Measurements from ENCODE around the gene TM4SF20.
"Not testable (repeated sequence)": the region's sequence is repeated elsewhere in the genome, so short reads cannot be mapped to it uniquely, and the experiment has no call there.

Gene TM4SF20

DNA sequence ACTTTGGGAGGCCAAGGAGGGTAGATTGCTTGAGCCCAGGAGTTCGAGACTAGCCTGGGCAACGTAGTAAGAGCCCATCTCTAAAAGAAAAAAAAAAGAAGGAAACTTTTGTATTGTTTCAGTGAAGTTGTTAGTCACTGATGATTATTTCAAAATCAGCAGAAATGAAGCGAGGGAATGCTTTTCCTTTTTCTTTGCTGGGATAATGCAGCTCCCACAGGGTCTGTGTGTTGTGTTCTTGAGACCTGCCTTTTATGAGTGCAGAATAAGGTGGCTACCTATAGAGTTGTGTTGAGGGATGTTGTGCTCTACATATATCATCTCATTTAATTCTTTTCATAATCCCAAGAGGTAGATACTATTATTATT lies 11.7 kb downstream of the TM4SF20 start:
- no peak for DNase-seq (ENCODE audit: low spot score)

DNA sequence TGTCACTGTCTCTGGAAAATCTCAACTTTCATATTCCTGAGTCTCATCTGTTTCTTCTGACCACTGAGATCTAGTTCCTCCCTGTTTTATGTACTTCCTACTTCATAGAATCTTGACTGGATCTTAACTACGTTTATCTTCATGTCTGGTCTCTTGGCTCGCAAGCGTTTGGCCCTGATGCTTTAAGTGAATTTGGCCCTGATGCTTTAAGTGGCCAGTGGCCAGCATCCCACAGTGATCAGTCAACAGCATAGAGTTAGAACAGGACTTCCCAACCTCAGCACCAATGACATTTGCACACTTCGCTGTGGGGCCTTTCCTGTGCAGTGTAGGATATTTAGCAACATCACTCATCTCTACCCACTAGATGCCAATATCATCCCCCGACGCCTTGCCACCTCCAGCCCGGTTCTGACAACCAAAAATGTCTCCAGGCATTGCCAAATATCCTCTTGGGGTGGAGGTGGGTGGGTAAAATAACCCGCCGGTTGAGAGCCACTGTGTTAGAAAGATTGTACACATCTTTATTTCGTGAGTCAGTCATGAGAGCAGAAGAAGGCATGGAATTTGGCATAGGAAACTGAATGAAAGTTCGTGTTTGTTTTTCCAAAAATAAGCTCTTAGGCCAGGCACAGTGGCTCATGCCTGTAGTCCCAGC lies 12.2 kb downstream of the TM4SF20 start:
- no peak for DNase-seq (ENCODE audit: low spot score)

DNA sequence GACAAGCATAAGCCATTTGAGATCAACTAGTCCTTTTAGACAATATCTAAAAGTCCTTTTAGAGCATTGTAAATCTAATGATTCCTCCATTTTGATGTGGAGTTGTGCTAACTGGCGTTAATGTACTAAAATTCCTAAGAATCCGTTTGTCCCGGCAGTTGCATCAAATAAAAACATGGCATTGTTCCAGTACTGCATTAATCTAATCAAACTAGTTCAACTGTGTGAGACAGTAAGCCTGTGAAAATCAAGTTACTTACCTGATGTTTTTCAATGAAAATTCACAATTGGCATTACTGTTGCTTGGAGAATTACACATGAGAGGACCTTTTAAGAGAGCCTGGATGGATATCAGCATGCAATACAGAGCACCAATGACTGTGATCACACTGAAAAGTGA lies 13.3 kb downstream of the TM4SF20 start:
- no peak for DNase-seq (ENCODE audit: low spot score)

DNA sequence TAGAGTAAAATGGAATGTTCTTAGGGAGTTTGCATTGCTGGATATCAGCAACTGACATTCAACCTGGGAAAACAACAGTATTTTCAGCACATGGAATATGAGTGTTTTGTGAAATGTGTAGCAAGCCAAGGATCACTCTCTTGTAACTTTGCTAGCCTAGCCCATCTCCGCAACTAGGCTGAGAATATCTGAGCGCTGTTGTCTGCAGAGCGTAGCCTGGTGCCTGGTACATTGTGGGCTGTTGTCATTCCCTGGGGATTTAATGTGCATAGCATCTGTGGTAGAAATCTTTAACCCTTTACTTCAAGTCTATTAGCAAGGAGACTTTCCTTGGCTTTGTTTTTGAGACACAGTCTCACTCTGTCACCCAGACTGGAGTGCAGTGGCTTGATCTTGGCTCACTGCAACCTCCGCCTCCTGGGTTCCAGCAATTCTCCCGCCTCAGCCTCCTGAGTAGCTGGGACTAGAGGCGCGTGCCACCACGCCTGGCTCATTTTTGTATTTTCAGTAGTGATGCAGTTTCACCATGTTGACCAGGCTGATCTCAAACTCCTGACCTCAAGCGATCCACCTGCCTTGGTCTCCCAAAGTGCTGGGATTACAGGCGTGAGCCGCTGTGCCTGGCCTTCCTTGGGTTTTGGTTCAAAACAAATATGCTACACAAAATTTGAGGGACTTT lies 14.4 kb downstream of the TM4SF20 start:
- DNase-seq (ENCODE audit: low spot score): not testable (repeated sequence)

DNA sequence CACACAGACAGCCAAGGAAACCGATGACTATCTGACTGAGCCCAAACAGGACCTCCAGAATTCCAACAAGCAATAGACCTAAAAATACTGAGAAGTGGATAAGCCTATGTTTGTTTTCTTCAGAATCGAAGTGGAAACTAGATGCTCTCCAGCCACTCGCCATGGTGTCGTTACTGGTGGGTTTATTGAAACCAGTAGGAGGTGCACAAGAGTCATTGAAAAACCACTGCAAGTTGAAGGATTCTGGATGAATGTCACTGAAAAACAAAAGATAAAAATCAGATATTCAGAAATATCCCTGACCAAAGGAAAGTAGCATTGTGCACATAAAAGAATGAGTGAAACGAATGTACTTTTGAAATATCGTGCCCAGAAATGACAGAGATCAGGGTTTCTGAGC lies 15.3 kb downstream of the TM4SF20 start:
- no peak for DNase-seq (ENCODE audit: low spot score)

DNA sequence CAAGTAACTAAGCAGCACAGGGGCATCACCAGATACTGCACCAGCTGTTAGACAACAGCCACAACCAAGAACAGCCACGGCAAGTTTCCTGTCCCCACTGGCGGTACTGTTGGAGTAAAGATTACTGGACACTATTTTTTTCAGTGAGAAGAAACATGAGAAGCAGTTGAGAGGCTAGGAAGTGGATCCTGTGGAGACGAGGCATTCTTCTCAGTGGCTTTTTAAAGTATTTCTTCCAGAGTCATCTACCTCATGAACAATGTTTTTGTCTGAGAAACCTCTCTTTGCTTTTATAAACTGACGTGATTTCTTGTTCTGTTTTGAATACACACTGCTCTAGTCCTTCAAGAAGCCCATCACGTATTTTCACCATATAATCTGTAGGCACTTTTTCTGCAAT lies 18.8 kb downstream of the TM4SF20 start:
- no peak for DNase-seq (ENCODE audit: low spot score)

DNA sequence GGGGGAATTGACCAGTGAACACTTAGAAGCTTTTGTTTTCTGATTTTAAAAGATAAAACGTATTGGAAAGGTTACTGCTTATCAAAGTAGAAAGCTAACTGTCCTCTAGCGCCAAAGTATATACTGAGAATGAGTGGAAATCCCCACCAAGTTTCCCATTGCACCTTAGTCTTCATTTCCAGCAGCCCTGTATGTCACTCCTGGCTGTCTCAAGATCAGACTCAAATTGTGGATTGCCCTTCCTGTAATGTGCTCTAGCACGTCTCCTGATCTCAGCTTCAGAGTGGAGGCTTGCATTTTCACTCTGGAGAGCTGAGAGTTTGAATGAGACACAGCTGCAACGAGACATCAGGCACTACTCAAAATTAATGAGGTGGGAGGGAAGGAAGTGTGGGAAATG lies 27.5 kb downstream of the TM4SF20 start:
- DNase-seq (ENCODE audit: low spot score): no peak

DNA sequence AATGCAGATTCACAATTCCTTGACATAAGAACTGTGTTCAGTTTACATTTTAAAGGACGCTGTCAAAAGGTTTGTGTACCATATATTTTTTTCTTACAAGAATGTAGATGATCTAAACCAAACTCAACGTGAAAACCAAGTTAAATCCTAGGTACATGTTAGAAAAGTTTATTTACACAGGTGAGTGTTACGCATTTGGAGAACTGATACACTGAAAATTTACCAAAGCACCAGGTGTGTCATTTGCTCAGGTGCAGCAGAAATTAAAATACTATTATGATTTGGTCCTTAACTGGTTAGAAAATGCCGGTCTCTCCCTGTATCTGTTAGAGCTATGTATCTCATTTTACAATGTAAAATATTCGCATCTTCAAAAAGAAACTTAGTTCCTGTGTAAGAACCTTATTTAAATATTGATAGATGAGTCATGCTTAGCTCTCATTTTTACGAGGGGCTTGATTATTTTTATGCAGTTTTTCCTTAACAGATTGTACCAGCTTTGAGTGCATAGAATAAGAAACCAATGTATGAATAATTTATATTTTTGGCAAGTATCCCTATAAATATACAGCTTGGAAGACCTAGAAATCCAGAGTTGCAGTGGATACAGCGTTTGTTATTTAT lies 29.0 kb downstream of the TM4SF20 start:
- no peak for DNase-seq (ENCODE audit: low spot score)

DNA sequence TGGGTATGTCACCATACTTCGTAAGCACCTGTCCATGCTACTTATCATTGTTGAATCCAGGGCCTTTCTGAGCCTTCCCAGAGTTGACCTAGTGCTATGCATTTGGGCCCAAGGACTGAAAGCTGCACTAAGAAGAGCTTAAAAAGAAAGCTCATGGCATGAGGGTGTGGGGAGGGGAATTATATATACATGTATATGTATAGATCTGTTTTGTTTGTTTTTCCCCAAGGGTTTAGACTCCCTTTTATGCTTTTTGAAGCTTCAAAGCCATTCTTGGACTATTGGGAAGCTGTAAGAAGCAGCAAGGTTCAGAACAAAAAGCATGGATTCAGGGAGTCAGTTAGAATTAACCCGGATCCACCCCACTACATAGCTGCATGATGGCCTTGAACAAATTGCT lies 30.8 kb downstream of the TM4SF20 start:
- no peak for DNase-seq (ENCODE audit: low spot score)

DNA sequence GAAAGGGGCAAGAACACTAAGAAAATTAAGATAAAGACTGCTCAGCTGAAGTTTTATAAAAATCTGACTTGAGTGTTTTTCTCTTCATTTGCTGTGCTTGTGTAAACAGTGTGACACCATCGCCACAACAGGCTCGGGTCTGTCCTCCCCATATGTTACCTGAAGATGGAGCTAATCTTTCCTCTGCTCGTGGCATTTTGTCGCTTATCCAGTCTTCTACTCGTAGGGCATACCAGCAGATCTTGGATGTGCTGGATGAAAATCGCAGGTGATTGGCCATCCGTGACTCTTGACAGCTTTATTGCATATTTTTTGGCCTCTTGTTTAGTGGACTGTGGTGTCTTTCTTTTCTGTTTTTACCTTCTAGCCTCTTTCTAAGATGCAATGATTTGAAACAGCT lies 32.0 kb downstream of the TM4SF20 start:
- DNase-seq (ENCODE audit: low spot score): no peak

DNA sequence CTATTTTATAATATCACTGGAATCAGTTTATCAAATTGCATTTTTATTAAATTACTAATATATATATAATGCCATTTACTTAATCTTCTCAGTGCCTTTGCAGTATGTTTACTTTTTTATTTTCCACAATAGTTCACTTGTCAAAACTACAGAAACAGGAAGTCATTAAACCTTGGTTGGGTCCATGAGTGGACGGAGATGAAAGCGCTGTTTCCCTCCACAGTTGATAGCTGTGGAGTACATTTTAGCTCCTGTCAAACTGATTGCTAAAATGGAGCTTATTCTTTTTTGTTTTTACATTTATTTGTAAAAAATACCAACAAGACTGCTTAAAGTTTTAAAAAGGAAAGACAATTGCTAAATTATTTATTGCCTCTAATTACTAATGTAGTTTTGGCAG lies 34.9 kb downstream of the TM4SF20 start:
- DNase-seq (ENCODE audit: low spot score): no peak

DNA sequence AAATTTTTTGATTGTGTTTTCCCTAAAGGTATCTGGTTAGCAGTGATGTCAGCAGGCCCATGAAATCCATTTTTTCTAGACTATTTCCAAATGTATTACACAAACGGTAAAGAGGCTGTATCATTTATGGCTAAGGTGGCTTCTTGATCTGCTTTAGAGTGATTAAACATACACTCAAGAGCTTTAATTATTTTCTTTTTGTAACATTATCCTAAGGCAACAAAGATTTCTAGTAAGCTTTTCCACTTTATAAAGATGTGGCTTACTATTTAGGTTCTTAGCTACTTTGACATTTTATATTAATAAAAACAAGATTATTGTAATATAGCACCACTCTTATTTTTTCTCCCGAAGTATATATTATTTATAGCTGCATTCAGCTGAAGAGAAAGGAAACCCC lies 37.6 kb downstream of the TM4SF20 start:
- DNase-seq (ENCODE audit: low spot score): no peak

DNA sequence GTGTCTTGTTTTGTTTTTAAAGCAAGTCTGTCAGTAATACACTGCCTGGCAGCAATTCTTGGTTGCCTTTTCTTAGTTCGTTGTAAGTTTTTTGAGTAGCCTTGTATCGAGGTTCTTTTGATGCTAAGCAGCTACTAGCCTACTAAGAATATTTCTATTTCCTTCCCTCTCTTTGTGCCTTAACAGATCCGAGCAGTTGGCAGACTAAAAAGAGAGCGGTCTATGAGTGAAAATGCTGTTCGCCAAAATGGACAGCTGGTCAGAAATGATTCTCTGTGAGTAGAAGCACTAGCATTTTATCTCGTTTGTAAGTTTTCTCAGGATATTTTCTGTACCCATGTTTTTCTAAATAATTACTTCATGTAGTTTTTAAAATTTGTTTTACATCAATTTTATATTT lies 39.0 kb downstream of the TM4SF20 start:
- DNase-seq (ENCODE audit: low spot score): no peak

DNA sequence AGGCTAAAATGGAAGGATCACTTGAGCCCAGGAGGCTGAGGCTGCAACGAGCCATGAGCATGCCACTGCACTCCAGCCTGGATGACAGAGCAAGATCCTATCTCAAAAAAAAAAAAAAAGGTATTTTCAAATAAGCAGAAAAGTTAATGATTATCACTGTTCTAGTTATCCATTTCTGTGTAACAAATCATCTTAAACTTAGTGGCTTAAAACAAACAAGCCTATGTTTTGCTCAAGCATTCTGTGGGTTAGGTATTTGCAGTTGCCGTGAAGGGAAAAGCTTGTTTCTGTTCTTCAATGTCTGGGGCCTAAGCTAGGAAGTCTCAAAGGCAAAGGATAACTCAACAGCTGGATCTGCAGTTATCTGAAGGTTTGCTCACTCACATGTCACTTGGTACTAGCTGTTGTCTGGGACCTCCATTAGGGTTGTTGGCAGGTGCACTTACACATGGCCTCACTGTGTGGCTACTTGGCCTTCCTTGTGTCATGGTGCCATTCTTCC lies 40.0 kb downstream of the TM4SF20 start:
- DNase-seq (ENCODE audit: low spot score): no peak

DNA sequence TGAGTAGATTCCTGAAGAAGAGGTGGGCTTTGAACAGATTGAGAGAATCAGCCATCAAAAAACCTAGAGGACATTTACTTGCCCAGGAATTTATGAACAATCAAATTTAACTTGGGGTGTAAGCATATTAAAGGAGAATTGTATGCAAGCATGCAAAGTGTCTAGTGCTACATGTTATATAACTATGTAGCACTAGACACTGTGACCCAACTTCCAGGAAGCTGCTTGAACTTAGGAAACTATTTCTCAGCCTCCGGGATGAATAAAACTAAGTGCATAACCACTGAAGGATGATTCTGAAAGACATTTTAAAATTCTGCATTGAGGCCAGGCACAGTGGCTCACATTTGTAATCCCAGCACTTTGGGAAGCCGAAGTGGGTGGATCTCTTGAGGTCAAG lies 41.7 kb downstream of the TM4SF20 start:
- no peak for DNase-seq (ENCODE audit: low spot score)

DNA sequence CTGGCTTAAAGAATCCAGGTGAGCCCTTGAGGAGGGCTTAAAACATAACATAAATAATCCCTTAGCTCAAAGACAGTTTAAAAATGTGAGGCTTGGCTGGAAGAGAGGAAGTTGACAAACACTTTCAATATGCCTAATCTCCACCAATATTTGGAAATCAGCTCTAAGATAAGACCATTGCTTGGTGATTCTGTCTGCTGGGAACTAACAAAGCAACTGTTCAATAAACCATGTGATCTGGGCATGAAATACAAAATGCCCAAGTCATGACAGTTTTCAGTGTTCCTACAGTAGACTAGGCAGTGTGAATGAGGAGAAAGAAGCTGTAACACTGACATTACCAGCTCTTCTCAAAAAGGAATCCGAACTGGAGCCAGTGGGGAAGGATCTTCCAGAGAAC lies 43.4 kb downstream of the TM4SF20 start:
- DNase-seq (ENCODE audit: low spot score): no peak

DNA sequence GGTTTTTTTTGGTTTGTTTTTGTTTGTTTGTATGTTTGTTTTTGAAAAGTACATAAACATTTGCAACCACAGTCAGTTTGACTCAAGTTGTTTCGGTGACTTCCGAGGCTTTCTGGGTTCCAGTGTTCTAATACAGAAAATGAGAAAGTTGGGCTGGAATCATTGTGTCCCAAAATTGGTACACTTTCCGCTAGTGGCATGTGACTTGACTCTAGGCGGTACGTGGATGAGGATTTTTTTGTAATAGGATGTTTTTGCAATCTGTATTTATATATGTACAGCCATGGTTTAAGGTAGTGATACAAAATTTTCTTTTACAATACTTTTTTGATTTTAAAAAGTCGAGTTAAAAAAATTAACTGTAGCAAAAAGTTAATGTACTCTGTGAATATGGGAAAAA lies 52.3 kb downstream of the TM4SF20 start:
- no peak for DNase-seq (ENCODE audit: low spot score)

DNA sequence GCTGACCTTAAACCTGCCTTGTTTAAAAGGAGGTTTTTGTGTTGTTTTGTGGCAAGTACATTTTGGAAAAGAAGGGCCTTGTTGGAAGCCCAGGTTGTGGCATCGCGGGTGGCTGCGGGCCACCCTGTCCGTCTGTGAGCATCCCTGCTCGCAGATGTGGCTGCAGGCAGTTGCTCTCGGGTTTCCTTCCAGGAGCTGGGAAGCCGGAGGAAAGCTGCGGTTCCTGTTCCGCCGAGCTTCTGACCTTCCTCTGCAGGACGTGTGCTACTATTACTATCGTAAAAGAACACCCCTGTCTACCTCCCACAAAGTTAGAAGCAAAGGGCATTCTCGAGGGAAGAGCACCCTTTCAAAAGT lies 53.3 kb downstream of the TM4SF20 start:
- DNase-seq (ENCODE audit: low spot score): no peak

DNA sequence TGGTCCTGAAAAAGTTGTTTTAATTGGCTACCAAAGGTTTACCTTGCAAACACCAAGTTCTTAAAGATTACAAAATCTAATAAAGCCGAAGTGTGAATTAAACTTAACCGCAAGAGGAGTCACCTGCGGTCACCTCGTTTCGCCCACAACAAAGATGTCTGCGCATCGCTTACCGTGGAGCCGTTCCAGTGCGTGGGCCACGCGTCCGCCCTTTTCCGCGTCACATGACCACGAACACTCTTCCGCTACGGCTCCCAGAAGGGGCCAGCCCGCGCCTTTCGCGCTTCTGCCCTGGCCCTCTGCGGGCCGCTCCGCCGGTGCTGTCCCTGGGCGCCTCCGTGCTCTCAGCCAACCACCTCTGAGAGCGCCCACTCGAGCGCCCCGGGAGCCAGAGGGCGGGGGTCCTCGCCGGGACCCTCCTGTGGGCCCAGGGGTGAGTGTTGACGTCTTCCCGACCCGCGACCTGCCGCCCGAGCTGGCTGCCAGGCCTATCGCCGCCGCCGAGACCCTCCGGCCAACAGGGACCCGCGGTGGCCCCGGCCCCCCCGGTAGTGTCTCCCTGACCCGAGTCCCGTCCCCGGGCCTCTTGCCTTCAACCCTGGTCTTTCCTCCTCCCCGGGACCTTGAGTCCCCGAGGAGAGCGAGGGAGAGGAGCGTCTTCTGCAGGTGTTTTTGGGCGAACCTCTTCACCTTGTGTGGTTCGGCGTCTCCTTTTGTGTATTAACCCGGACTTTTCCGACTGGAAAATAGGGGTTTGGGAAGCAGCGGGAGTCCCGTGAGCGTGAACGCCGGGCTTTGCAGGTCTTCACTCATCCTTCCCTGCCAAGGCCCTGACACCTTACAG lies 53.9 kb downstream of the TM4SF20 start, which contains the start of gene MFF:
Gene MFF, plus strand, starts transcription at position 257 of the 844 bp plus-strand sequence. CDS start 5,415 bp downstream, outside the sequence.
- DNase-seq (ENCODE audit: low spot score): peak; percentile 95

DNA sequence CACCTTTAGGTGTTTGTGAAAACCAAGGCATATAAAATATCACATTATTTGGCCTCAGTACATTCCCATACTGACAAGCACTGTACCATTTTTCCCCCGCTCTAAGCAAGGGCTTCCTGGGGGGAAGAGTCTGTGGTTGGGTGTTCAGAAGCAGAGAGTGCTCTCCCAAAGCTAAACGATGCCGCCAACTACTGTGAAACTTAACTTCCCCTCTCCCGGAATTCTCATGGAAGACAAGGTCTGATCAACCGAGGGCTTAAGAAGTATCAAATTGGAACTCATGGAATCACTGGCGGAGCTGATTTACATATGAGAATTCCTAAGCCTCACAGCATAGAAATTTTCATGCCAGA lies 54.5 kb downstream of the TM4SF20 start:
- no peak for DNase-seq (ENCODE audit: low spot score)

DNA sequence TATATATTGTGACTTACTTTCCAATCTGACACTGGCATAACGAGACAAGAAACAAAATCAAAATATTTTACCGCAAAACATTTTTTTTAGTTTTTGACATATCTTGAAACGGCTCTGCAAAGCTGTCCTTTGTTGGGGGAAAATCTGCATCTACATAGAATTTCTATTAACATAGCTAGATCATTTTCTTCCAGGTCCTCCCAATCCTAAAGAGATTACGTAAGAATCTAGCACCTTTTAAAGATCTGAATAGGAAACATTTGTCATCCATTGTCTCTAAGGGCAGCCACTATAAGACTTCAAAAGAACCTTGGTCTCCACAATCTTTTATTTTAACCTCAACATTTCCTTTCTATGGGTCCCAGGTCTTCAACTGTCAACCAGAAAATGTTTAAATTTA lies 55.3 kb downstream of the TM4SF20 start:
- DNase-seq (ENCODE audit: low spot score): no peak

DNA sequence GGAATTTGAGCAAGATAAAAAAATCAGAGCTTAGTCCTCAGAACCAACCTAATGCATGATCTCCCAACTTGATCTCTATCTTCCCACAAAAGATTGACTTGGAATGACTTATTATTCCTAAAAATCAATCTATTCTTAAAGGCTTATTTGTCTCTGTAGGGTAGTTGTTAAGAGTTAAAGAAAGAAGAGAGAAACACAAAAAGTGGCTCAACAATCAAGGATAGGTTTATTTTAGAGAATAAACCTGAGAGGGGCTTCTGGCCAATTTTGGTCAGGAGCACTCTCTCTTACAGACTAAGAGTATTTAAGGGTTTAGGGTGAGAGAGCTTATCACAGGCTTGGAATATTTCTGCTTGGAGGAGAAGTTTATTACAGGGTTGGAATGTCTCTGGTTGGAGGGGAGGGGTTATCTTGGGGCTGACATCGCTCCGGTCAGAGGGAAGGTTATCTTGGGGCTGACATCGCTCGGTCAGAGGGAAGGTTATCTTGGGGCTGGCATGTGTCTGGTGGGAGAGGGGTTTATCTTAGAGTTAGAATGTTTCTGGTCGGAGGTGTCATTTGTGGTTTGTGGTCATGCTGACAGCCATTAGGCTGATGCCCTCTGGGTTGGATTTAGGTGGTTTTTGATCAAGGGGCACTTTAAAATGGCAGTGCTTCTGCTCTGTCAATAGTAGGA lies 56.4 kb downstream of the TM4SF20 start:
- no peak for DNase-seq (ENCODE audit: low spot score)

All from LoVo (cell line).